OCI-LY7 (cell line): Measurements from ENCODE around the gene HOXD4. TPM values are rescaled to one million over a fixed set of nuclear protein-coding genes. Genes with fewer than 3 reads are reported as not detected.

Experiments
- BruUV-seq: library from RNA; stranded (reverse); fragments of 400-500 nt; replicated peaks from 2 replicates; lab custom pipeline; 2021; lab: Mats Ljungman, UMichigan
- CTCF ChIA-PET: fragments of 300-600 bp; sonication (Branson Sonifier 250); formaldehyde crosslinking; loops from one replicate; lab custom pipeline; 2022; ENCODE audit warnings: antibody characterized with exemption; ENCODE audit not compliant: unreplicated experiment; lab: Charles Lee
- POLR2A ChIA-PET: fragments of 300-600 bp; sonication (Branson Sonifier 250); formaldehyde crosslinking; loops from one replicate; lab custom pipeline; 2022; ENCODE audit warnings: antibody characterized with exemption; lab: Charles Lee
- DNase-seq: peaks from one replicate; pipeline ENCODE4 v3.0.0-alpha.2; 2015; ENCODE audit warnings: low spot score
- H2AFZ ChIP-seq: fragments of 200-600 bp; sonication (generic), shearing (Covaris generic); 2 replicates; pipeline ENCODE4 v1.6.1; 2014; ENCODE audit warnings: mild to moderate bottlenecking, antibody characterized with exemption, low read length, moderate library complexity
- H3K27ac ChIP-seq: fragments of 200-600 bp; sonication (generic); 2 replicates; pipeline ENCODE4 v1.5.1; 2014; ENCODE audit warnings: mixed run types, low read depth, mild to moderate bottlenecking, moderate library complexity, low read length, inconsistent platforms; ENCODE audit not compliant: poor library complexity, severe bottlenecking
- H3K36me3 ChIP-seq: fragments of 200-600 bp; sonication (generic); 2 replicates; pipeline ENCODE4 v1.6.1; 2014; ENCODE audit warnings: mild to moderate bottlenecking, antibody characterized with exemption, low read length, moderate library complexity, mixed read lengths; ENCODE audit not compliant: insufficient read depth
- H3K4me1 ChIP-seq: fragments of 200-600 bp; sonication (generic); 2 replicates; pipeline ENCODE4 v1.5.1; 2014; ENCODE audit warnings: mild to moderate bottlenecking, low read length; ENCODE audit not compliant: insufficient read depth, poor library complexity, severe bottlenecking
- H3K4me2 ChIP-seq: fragments of 200-600 bp; sonication (generic); 2 replicates; pipeline ENCODE4 v1.6.1; 2014; ENCODE audit warnings: mild to moderate bottlenecking, low read length
- H3K4me3 ChIP-seq: fragments of 200-600 bp; sonication (generic); 2 replicates; pipeline ENCODE4 v1.5.1; 2014; ENCODE audit warnings: mild to moderate bottlenecking, low read depth, low read length; ENCODE audit not compliant: poor library complexity, severe bottlenecking
- H3K79me2 ChIP-seq: fragments of 200-600 bp; sonication (generic); 2 replicates; pipeline ENCODE4 v1.6.1; 2016; ENCODE audit warnings: low read depth, mild to moderate bottlenecking, low read length, moderate library complexity, mixed read lengths; ENCODE audit not compliant: insufficient read depth
- H3K9me2 ChIP-seq: fragments of 200-600 bp; sonication (generic); 2 replicates; pipeline ENCODE4 v1.6.1; 2016; ENCODE audit warnings: mild to moderate bottlenecking, low read length, mixed read lengths; ENCODE audit not compliant: insufficient read depth
- H3K9me3 ChIP-seq: fragments of 200-600 bp; sonication (generic); 2 replicates; pipeline ENCODE4 v1.6.1; 2014; ENCODE audit warnings: mild to moderate bottlenecking, mixed run types, low read length, mixed read lengths
- H4K20me1 ChIP-seq: fragments of 200-600 bp; sonication (generic); 2 replicates; pipeline ENCODE4 v1.6.1; 2014; ENCODE audit warnings: mild to moderate bottlenecking, antibody characterized with exemption, low read length, moderate library complexity, mixed read lengths; ENCODE audit not compliant: insufficient read depth
- EZH2phosphoT487 ChIP-seq: fragments of 200-600 bp; sonication (generic); IDR thresholded peaks from 2 replicates; pipeline ENCODE4 v1.6.1; 2018; ENCODE audit warnings: low read depth, borderline replicate concordance, mild to moderate bottlenecking, mixed run types, antibody characterized with exemption, low read length, moderate library complexity, mixed read lengths
- intact Hi-C: fragments of 100-400 bp; cut with micrococcal nuclease; formaldehyde crosslinking; loops from one replicate; pipeline ENCODE4 v1.10.0; 2022; ENCODE audit not compliant: unreplicated experiment
- total RNA-seq, 2 experiments: library from RNA; depleted of rRNA in 1 of 2; stranded (reverse); fragments of >200 nt in 1 of 2; shearing (Covaris generic) in 1 of 2; gene quantifications; 2 replicates each; pipeline ENCODE4 v1.2.3, GENCODE V29; 2014 to 2022
- TF ChIP-seq, protein P1 (sequence below): fragments of 200-600 bp; sonication (generic); conservative IDR thresholded peaks from 2 replicates; pipeline ENCODE4 v1.5.1; 2014; ENCODE audit warnings: mild to moderate bottlenecking, antibody characterized with exemption, low read length, moderate library complexity, mixed read lengths

HOXD4 gene
- total RNA-seq, 2 experiments from 2014 or later = not detected

DNA sequence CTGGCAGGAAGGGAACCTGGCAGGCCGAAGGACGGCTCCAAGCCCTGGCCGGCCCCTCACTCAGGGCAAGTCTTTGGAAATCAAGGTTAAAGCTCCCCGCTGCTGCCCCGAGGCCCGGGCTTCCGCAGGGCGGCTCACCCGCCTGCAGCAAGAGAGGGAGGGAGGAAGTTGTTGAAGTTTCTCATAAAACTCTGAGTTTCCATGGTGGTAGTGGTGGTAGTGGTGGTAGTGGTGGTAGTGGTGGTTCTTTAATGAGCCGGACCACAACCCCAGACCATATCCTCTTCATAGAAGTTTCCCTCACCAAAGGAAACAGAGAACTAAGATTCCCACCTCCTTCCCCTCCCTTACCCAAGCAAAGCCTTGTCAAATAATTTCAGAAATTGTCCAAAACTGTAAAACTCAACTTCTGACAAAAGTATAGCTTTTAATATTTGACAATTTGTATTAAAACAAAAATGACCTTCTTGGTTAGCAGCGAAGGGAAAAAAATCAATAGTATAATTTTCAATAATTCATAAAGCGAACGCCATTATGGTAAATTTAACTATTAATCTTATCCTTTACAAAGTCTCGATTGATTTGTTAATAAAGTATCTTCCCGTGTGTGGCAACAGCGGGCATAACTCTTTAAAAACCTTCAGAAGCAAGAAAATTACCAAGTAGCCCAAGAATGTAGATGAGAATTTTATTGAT is 36.3 kb upstream of the HOXD4 start:
- CTCF ChIA-PET = no interaction called here
- H3K36me3 ChIP-seq = no peaks in the 10 kb centered on the region
- POLR2A ChIA-PET = no interaction called here
- no peak overlapping the region for H2AFZ ChIP-seq
- TF ChIP-seq EZH2phosphoT487 = no peak
- TF ChIP-seq, protein P1, sequence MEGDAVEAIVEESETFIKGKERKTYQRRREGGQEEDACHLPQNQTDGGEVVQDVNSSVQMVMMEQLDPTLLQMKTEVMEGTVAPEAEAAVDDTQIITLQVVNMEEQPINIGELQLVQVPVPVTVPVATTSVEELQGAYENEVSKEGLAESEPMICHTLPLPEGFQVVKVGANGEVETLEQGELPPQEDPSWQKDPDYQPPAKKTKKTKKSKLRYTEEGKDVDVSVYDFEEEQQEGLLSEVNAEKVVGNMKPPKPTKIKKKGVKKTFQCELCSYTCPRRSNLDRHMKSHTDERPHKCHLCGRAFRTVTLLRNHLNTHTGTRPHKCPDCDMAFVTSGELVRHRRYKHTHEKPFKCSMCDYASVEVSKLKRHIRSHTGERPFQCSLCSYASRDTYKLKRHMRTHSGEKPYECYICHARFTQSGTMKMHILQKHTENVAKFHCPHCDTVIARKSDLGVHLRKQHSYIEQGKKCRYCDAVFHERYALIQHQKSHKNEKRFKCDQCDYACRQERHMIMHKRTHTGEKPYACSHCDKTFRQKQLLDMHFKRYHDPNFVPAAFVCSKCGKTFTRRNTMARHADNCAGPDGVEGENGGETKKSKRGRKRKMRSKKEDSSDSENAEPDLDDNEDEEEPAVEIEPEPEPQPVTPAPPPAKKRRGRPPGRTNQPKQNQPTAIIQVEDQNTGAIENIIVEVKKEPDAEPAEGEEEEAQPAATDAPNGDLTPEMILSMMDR = no peak
- no peaks in the 10 kb centered on the region for H3K9me3 ChIP-seq
- no peak overlapping the region for H3K4me3 ChIP-seq
- H3K79me2 ChIP-seq = no peaks in the 10 kb centered on the region
- no peak overlapping the region for H3K27ac ChIP-seq
- H3K4me1 ChIP-seq = no peaks in the 10 kb centered on the region
- no peaks in the 10 kb centered on the region for H3K9me2 ChIP-seq
- no TSS peak for BruUV-seq
- DNase-seq = no peak
- intact Hi-C loops = no loop called here
- H3K4me2 ChIP-seq = no peak overlapping the region
- H4K20me1 ChIP-seq = no peaks in the 10 kb centered on the region

DNA sequence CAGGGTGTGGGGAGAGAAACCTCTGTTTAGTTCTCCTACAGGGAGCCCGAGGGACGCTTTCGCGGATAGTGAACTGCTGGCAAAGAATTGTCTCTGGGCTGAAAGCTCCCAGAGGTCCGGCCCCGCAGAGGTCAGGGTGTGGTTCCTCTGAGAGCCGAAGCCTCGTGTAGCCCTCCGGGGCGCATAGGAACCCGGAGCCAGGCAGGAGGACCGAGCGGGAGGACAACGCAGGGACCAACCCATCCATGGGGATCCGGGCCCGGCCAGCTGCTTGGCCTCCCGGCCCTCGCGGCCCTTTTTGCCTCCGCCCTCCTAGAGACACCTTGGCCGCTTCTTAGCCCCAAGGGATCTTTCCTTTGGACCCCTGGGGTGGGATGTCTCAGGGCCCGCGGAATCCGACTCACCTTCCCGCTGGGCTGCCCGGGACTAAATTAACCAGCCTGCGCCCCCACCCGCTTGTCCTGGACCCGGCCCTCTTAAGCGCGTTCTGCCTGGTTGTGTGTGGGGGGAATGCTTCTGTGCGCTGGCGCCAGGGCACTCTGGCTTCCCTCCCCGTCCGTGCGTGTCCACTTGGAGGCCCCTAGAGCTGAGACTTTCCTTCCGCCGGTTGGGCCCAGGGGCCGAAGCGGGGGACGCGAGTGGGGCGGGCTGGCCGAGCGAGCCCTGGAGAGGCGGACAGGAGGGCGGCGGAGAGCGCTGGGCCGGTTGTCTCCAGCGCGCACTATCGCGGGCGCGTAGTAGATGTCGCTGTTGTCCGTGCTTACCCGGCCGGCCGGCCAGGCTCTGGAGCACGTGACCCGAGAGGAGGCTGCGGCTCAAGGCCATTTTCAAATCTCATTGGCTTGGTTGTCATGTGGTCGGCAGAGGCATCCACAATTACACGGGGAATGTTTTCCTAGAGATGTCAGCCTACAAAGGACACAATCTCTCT is 35.2 kb upstream of the HOXD4 start, which contains the start of gene HOXD10:
Gene HOXD10 (plus strand): TSS at position 896 of the 931 bp plus-strand sequence. CDS start 56 bp downstream, outside the sequence.
- TF ChIP-seq, protein P1 = no peak
- no peak for TF ChIP-seq EZH2phosphoT487
- intact Hi-C loops = no loop called here
- ChIA-PET CTCF (no interaction called here), POLR2A (no interaction called here)
- Histone ChIP-seq H3K79me2 (no peaks in the 10 kb centered on the region), H3K4me2 (no peak within 1 kb of the TSS), H3K36me3 (no peaks in the 10 kb centered on the region), H3K27ac (no peak within 1 kb of the TSS), H3K4me1 (no peaks in the 10 kb centered on the region), H3K9me2 (no peaks in the 10 kb centered on the region), H3K9me3 (no peaks in the 10 kb centered on the region), H2AFZ (no peak within 1 kb of the TSS), H4K20me1 (no peaks in the 10 kb centered on the region), H3K4me3 (no peak within 1 kb of the TSS)
- no TSS peak for BruUV-seq
- no peak for DNase-seq
